Stimulated activated CD8-positive, alpha-beta memory T cell treated with anti-CD3 and anti-CD28 coated beads, Interleukin-2, amount 100 ng/mL, for 1 hour (primary cell): ENCODE measurements around the gene TNIK.

Experiments used
- DNase-seq, 2 donors: peaks; one replicate each; pipeline ENCODE4 v3.0.0-alpha.2; 2020; ENCODE audit warnings: low read depth in 2 of 2

TNIK gene

DNA sequence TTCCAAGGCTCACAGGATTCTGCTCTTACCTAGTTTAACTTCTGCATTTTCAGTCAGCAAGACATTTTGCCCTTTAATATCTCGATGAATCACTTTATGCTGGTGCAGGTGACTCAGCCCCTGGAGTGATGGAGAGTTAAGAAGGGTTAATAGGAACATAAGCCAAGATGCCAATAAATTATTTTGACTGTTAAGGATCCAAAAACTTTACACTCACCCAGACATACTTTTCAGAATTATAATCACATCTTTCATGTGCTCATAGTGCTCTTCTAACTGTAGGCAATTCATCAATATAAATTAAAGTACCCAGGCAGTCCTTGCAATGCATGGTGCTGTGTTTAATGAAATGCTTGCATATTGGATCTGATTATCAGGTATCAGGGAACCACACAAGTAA is 269.5 kb downstream of the TNIK start:
- DNase-seq = no peak

DNA sequence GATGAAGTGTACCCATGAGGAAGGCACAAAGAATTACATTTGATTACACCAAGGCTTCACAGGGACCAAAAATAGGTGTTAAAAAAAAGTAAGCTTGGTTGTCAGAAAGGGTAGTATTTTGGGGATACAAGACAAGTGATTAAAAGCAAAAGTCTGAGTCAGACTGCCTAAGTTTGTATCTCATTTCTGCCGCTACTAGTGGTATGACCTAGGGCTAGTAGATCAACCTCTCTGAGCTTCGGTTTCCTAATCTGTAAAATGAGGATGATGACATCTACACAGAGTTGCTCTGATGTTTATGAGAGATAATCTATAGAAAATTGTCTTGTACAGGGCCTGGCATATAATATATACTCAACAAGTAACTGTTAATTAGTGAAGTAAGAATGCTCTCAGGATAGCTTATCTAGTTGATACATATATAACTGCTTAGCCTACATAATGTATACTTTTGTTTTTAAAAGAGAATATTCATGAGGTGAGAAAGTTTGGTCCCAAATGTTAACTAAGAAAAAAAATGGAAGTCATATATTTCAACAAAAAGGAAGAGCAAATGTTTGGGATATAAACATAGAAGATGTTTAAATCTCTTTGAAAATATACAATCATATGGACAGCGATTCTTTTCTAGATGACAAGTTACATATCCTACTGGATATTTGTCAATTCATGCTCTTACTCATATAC is 270.7 kb downstream of the TNIK start:
- DNase-seq = no peak

DNA sequence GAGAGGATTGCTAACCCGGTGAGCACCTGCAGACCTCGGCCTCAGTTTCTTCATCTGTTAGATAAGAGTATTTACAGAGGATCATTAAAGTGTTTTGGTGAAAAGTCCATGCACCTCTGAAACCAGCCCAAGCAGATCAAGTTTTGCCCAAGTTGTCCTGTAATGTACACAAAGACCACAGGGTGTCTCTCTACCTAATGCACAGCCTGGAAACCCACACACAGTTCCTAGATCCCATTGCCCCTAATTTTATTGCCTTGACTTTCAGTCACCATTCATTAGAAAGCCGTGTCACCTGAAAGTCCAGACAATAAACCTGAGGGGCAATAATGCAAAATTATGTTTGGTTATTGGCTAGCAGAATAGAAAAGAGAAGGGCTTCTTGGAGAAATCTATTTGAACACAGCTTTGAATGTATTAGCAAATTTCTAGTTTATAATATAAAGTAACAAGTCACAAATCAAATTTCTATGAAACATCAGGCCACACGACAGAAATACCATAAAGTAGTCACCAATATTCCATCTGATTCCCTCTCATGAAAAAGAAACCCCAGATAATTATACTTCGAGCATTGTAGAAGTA is 272.4 kb downstream of the TNIK start:
- DNase-seq = no peak

DNA sequence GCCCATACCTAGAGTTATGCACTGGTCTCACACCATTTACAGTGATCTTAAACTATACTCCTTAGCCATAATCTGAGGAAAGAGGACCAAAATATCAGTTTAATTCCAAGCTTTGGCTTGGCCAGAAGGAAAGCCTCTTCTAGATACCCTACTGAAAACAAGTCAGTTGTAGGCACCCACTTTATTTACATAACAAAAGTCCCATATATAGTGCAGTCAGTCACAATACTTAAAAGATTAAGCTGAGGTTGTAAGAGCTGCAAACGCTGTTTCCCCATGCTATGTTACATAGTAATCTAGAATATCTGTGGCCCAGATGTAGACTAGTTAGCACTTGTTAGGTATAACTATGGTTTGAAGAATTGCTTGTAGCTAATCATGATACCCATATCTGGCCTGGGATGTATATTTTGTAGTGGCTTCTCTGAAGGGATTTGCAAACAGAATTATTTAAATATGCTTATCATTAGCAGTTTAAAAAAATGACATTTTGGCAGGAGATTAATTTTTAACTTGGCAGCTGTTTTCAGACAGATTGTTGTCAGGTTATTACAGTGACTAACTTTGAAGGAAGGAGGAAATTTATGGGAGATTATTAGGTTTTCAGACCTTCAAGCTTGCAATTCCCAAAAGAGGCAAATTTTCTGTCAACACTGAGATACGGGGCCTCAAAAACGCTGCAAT is 273.2 kb downstream of the TNIK start:
- DNase-seq = no peak

DNA sequence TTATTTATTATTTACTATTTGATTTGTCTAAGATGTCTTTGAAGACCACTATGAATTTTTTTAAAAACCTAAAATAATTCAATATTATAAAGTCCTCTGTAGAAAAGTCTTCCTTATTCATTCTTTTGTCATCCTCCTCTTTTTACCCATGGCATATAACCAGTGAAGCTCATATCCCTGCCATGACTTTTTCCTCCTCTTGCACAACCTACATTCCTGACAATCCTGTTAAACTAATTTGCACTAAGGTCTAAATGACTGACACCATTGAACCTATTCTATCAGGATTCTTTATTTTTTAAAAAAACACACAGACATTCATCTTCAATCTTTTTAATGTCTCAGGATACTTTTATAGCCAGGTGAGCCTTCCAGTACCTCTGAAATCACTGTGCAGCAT is 273.8 kb downstream of the TNIK start:
- no peak for DNase-seq

DNA sequence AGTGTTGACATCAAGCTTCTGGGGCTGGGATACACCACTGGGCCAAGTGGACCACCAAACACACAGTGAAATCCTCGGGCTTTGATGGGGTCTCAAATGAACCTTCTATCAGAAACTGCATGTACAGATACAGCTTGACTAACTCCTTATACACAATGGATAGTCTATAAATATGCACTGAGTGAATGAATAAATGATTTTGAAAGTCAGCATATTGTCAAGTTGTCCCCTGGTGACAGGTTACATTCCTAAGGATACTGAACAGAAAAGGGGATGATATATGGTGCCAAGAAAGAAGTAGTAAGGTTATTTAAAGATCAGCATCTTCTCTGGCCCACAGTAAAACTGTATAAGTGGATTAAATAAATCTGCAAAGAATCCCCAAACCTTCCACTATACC is 274.2 kb downstream of the TNIK start:
- no peak for DNase-seq

DNA sequence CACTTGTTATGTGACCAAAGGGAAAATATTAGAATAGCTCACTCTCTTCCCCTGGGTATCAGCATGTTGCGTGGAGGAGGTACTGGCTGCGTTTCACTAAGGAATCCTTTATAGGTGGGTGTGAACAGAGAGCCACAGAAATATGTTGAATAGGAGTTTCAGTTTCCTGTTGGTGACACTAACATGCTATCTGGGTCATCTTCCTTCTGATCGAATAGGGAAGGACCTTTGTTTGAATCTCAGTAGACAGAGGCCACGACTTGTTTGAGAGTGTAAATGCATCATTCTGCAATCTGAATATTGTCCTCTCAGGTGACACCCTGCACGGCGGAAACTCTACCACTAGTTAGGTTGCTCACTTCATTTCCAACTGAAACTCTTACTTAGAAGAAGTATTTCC is 275.8 kb downstream of the TNIK start:
- DNase-seq = no peak

DNA sequence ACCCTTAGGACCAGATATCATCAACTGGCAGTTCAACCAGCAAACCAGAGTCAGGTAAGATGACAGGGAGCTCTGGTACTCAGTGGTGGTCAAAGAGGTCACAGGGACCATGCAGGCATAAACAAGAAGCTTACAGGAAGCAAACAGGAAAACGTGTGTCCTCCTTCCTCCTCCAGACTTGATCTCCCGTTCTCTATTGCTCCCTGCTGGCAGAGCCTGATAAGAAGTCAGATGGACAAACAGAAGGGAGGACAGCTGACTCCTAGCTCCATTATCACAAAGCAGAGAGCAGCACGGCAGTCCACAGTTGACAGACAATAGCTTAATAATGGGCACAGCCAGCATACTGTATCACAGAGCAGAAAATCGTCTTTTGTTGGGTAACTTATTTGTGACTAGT is 277.2 kb downstream of the TNIK start:
- no peak for DNase-seq

DNA sequence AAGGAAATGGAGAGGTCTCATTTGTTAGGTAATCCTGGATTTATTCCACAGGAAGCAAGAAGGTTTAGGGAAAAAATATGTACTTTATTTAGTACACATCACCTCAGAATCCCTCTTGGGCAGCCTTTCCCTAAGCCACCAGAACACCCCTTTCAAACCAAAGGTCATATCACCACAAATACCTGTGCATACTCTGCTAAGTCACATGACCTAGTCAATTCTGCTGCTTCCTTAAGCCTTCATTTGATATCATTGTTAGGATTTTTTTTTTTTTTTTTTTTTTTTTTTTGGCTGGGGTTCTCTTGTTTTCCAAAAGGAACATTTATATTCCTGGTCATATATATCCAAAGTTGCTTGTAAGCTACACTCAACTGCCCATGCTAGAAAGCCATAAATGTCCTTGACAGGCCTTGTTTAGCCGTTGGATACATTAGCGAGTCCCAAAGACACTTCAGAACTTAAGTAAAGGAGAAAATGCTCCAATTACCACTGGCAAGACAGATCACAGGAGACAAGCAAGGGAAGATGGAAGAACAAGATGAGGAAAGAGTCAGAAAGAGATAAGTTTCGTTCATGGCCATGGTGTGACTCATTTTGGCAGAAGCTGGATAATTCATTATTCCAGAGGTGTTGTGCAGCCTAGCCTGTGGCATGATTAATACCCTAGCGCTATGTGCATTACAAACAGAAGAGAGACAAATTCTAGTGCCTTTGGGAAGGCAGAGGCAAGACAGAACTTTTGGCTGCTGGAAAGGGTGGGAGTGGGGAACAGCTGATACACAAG is 278.1 kb downstream of the TNIK start:
- no peak for DNase-seq

DNA sequence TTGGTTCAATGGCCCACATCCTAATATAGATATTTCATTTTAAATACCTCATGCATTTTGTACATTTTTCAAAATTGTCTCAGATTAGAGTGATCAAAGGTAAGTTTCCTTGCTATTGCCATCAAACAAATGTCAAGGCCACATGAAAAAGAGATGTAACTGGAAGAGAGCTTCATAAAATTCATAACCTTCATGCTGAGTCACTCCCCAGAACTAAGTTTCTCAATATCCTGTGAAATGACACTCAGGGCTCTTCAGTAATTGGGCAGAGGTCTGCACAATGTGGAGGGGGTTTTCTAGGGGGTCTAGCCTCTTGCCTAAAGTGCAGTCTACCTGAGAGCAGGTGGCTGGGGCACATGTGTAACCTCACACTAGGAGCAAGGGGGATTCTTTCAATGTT is 281.5 kb downstream of the TNIK start:
- no peak for DNase-seq

DNA sequence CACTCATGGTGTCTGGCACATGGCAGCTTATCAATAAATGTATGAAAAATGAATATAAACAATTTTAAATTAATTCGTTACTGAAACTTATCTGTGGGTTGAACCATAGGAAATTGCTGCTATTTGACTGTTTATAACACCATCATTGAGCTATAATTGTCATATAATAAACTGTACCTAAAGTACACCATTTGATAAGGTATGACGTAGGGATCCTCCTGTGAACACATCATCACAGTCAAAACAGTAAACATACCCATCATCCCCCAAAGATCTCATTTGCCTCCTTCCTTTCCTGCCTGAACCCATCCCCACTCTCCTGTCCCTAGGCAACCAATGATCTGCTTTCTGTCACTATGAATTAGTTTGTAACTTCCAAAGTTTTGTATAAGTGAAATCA is 282.7 kb downstream of the TNIK start:
- no peak for DNase-seq

DNA sequence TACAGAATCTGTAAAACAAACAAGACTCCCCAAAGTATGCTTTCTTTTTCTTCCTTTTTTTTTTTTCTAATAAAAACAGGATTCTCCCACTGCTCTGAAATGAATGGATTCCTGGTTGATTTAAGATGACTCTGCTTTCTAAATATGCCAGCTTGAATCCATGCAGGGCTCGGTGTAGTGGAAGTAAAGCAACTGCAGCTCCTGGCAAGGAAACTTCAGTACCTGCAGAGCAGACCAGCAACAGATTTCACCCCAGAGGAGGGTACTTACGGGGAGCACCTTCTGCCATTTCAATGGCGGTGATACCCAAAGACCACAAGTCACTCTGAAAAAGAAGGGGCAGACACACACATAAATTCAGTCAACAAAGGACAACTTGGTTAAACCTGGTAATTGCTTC is 283.1 kb downstream of the TNIK start:
- DNase-seq = no peak

DNA sequence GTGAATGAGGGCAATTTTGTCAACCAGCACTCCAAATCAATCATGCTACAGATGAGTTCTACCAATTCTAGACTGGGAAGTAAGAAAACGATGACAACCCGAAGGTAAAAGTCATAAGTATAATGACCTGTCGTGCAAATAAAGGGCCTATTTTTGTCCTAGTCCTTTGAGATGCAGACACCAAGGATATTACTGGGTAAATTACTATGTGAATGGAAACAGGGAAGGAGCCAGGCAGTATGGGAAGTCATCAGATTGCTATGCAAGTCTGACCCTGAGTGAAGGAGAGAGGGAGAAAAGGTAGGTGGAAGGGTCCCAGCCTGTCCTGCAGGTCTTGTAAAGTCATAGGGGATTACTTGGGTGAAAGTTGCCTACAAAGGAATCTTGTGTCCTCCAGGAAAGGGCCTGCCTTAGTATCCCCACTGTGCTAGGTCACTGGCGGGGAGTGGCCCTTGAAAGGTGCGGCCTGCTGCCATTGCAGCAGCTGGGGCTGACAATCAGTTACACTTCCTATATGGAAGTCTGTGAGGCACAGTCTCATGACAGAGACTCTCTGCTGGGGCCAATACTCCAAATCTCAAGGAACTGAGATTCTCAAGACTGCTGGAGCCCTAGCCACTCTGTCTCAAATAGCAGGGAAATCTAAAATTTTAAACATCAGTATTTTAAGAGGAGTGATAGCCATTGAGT is 283.8 kb downstream of the TNIK start:
- DNase-seq = no peak

DNA sequence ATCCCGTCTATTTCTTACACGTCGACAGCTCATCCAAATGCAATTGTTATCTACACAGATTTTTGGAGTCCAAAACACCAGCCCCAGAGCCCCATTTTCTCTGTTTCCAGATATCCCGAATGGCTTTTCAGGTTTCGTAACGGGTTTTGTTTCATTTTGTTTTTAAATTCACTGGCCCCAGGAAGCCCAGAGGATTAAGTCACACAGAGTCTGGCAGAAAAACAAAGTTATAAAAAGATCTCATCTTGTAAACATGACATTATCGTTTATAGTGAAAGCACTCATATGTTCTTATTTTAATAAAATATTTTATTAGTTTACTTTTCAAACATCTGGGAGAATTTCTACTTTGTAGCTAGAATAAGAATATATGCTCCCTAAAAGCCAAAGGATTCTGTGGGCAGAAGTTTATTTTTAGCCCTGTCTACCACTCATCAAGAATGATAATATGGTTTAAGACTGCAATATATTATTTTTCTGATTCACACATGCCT is 284.4 kb downstream of the TNIK start:
- no peak for DNase-seq

DNA sequence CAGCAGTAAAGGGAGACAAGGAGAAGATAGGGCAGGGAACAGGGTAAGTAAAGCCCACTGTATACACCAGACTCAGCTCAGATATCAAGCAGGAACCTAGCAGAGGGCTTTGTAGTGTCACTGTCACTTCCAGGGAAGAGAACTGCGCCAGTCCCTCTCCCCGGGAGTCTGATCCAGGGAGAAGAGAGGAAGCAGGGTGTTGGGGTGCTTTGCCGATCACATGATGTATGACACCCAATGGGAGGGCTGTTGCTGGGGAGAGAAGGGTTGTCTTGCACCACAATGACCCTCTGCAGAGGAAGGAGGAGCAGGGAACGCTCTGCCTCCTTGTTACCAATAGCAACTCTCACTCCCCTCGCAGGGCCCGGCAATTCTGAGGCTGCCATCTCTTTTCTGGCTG is 286.5 kb downstream of the TNIK start:
- DNase-seq = no peak

DNA sequence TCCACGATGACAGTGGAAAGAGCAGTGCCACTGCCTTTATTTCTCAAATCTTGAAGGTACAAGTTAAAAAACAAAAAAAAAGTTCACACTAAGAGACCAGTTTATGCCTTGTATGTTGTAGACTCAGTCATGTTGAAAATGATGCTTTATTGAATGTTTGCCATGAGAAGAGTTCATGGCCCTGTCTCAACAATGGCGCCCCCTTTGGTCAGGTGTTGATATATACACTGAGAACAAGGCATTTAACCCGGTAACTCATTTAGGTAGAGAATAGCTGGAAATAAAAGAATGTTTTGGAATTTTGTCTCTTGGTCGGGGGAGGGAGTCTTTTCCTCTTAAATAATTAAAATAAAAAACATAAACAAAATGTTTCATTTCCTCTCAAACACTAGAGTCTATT is 288.1 kb downstream of the TNIK start:
- no peak for DNase-seq

DNA sequence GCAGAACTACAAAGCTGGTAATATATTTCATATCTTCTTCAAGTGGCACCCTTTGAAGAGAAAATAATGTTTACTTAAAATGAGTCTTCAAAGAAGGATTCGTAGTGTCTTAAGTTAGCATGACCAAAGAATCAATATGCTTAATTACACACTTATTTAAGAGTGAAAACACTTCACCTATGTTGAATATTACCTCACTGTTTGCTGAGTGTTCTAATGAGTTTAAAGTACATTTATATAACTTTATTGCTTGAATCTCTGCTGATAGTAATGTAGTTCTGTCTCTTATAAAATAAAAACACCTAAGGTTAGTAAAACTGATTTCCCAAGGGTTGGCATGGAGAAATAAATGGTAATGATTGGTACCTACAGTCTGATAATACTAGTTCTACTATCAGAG is 290.3 kb downstream of the TNIK start:
- no peak for DNase-seq

DNA sequence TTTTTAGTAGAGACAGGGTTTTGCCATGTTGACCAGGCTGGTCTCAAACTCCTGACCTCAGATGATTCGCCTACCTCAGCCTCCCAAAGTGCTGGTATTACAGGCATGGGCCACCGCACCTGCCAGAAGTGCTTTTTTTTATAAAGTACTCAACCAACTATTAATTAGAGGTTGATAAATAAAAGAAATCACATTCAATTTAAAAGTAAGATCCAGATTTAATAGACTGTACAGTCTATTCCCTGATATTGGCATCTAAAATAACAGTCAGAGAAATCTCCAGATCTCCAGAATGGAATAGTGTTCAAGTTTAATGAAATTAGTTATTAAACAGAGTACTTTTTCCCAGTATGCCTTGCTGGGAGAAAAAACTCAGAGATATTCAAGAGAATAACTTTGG is 290.8 kb downstream of the TNIK start:
- no peak for DNase-seq

DNA sequence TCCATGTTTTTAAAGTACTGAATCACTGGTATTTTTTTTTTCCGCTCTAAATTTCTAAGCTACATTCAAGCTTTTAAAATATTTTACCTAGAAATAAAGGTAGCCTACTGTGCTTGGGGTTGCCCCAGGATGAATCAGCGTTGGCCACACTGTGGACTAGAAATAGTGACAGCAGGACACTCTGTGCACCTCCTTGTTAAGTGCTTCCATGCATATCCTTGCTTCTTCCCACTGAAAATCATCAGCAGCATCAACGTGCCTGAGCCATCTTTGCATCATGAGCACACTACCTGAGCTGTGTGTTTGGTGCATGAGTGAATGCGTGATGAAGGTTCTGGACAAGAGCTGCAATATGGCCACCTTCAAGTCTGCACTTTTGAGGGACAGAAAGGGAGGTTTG is 291.7 kb downstream of the TNIK start:
- DNase-seq = no peak

DNA sequence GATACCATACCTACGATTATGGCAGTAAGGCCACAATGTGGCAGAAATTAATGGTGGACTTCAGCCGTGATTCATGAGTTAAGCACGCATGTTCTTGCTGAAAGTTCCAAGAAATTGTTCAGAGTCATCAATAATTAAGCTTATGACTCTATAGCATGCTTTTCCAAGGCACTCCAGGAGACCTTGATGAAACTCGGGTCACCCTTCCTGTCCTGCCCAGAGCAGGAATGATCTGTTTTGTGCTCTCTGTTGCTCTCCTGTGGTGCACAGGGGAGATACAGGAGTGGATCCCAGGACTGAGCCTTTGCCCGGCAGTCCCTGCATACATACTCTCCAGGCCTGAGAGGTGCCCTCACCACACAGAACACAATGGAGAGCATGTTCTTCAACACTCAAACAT is 292.1 kb downstream of the TNIK start:
- no peak for DNase-seq

DNA sequence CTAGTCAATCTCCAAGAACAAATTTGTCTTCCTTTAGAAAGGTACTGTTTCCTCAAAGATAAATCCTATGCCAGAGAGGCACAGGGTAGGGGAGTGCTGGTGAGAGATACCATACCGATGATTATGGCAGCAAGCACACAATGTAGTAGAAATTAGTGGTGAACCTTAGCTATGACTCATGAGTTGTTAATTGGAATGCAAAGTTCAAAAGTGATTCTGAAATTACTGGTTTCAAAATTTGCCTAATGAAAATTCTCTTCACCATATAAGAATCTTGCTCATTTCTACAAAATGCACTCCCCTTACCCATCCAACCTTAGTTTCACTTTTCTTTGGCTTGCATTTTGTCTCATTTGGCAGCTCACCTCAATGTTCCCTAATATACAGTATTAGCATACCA is 294.2 kb downstream of the TNIK start:
- no peak for DNase-seq

DNA sequence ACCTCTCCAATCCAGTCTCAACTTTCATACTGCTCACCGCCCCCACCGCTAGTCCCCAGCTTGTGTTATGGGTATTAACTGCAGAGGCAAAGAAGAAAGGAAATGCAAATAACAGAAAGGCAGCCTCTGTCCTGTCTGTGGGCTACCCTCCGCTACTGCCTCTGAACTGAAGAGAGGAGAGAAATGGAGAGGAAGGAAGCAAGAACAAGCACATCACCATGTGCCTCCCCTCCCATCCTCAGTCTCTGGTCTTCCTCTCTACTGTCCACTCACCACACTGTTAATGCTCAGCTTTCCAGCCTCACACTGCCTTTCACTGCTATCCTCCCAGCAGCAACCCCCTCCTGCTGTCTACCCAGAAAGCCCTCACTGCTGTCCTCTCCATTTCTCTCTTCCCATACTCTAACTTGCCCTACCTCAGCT is 294.7 kb downstream of the TNIK start:
- DNase-seq = no peak
